ENCODE data around the gene ADARB2. TPM values are rescaled to one million over a fixed set of nuclear protein-coding genes. Genes with fewer than 3 reads are reported as not detected.

Gene ADARB2
- total RNA-seq, 4 donors from 2014 or later: 2.3 to 3.7 (median 2.6) TPM

- Histone ChIP-seq H3K9me3 (no peaks in the 10 kb centered on the region), H3K4me3 (no peak overlapping the region), H3K27me3 (peaks cover 0 to 12% (median 0%) of the 10 kb centered on the region in 4 donors), H3K27ac (replicated peaks in 1 of 4) (no peak overlapping the region), H3K4me1 (no peaks in the 10 kb centered on the region), H3K36me3 (no peaks in the 10 kb centered on the region)
- WGBS: 79% methylated on average over 5 of the region's 5 CpGs
- DNase-seq (ENCODE audit: extremely low spot score): peak; percentile 72
- intact Hi-C loops (cut with DNase I): no loop called here
- TF ChIP-seq EP300 (IDR thresholded peaks at IDR 0.05) (no peak), POLR2AphosphoS5 (IDR thresholded peaks at IDR 0.05) (no peak), CTCF (IDR thresholded peaks at IDR 0.05) (no peak), POLR2A (IDR thresholded peaks at IDR 0.05; ENCODE audit: low read depth) (no peak)
Observed at GRCh38 chr10:1502451-1502850, 234.9 kb downstream of the ADARB2 start.

DNA sequence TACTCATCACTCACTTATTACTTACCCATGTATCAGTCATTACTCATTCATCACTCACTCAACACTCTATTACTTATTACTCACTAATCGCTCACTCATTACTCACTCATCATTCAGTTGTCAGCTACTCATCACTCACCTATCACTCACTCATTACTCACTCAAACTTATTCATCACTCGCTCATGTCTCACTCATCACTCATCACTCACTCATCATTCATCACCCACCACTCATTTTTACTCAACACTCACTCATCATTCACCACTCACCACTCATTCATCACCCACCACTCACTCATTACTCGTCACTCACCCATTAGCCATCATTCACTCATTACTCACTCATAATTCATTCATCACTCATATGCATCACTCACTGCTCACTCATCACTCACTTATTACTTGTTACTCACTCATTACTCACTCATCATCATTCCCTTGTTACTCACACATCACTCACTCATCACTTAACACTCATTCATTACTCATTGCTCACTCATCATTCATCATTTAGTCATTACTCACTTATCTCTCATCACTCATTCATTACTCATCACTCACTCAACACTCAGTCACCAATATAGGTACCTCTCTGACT is 237.9 kb downstream of the ADARB2 start:
- no peak overlapping the region for H3K27ac ChIP-seq (replicated peaks in 1 of 4)
- DNase-seq (ENCODE audit: extremely low spot score): no peak
- no peaks in the 10 kb centered on the region for H3K36me3 ChIP-seq
- no peak overlapping the region for H3K4me3 ChIP-seq
- intact Hi-C loops (cut with DNase I): no loop called here
- 89% methylated on average over 3 of the region's 3 CpGs for WGBS
- no peaks in the 10 kb centered on the region for H3K9me3 ChIP-seq
- H3K4me1 ChIP-seq: no peaks in the 10 kb centered on the region
- no peaks in the 10 kb centered on the region for H3K27me3 ChIP-seq
- TF ChIP-seq EP300 (IDR thresholded peaks at IDR 0.05) (no peak), CTCF (IDR thresholded peaks at IDR 0.05) (no peak), POLR2AphosphoS5 (IDR thresholded peaks at IDR 0.05) (no peak), POLR2A (IDR thresholded peaks at IDR 0.05; ENCODE audit: low read depth) (no peak)

DNA sequence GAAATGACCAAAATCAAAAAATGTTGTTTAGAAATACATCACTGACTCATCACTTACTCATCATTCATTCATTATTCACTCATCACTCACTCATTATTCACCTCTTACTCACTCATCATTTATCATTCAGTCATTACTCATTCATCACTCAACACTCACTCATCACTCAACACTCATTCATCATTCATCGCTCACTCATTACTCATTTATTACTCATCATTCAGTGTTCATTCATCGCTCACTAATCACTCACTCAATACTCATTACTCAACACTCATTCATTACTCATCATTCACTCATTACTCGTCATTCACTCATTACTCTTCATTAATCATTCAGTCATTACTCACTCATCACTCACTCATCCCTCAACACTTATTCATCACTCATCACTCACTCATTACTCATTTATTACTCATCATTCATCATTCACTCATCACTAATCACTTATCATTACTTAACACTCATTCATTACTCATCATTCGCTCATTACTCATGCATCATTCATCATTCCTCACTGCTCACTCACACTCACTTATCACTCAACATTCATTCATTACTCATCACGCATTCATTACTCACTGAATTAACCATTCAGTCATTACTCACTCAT is 238.5 kb downstream of the ADARB2 start:
- intact Hi-C loops (cut with DNase I): no loop called here
- TF ChIP-seq POLR2AphosphoS5 (IDR thresholded peaks at IDR 0.05): no peak
- TF ChIP-seq CTCF (IDR thresholded peaks at IDR 0.05): no peak
- no peak for TF ChIP-seq EP300 (IDR thresholded peaks at IDR 0.05)
- TF ChIP-seq POLR2A (IDR thresholded peaks at IDR 0.05; ENCODE audit: low read depth): no peak
- H3K27me3 ChIP-seq: no peaks in the 10 kb centered on the region
- H3K36me3 ChIP-seq: no peaks in the 10 kb centered on the region
- WGBS: 84% methylated on average over 5 of the region's 5 CpGs
- H3K4me3 ChIP-seq: no peak overlapping the region
- H3K9me3 ChIP-seq: no peaks in the 10 kb centered on the region
- DNase-seq (ENCODE audit: extremely low spot score): no peak
- H3K27ac ChIP-seq (replicated peaks in 1 of 4): no peak overlapping the region
- no peaks in the 10 kb centered on the region for H3K4me1 ChIP-seq

DNA sequence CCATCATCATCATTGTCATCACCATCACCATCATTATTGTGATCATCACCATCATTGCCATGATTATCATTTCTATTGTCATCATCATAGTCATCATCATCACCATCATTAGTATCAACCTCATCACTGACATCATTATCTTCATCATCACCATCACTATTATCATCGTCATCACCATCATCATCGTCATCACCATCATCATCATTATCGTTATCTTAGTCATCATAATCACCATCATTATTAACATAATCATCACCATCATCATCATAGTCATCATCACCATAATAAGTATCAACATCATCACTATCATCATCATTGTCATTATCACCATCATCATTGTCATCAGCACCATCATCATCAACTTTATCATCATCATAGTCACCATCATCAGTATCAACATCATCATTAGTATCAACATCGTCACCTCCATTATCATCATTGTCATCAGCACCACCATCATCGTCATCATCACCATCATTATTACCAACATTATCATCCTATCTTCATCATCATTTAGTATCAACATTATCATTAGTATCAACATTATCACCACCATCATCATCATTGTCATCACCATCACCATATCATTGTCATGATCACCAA is 241.3 kb downstream of the ADARB2 start:
- 94% methylated on average over 5 of the region's 5 CpGs for WGBS
- Histone ChIP-seq H3K27me3 (no peaks in the 10 kb centered on the region), H3K36me3 (no peaks in the 10 kb centered on the region), H3K27ac (replicated peaks in 1 of 4) (no peak overlapping the region), H3K4me1 (no peaks in the 10 kb centered on the region), H3K9me3 (no peaks in the 10 kb centered on the region), H3K4me3 (no peak overlapping the region)
- TF ChIP-seq EP300 (IDR thresholded peaks at IDR 0.05) (no peak), POLR2AphosphoS5 (IDR thresholded peaks at IDR 0.05) (no peak), CTCF (IDR thresholded peaks at IDR 0.05) (no peak), POLR2A (IDR thresholded peaks at IDR 0.05; ENCODE audit: low read depth) (no peak)
- no peak for DNase-seq (ENCODE audit: extremely low spot score)
- intact Hi-C loops (cut with DNase I): no loop called here

Data from esophagus muscularis mucosa (tissue), 4 donors.